ENCODE measurements around the gene TNFRSF6B.

GRCh38 chr20:63714858-63715257, 18.4 kb downstream of the TNFRSF6B start:
- TF ChIP-seq POLR2AphosphoS5 (IDR thresholded peaks at IDR 0.05; ENCODE audit: insufficient read depth, low read depth, low read length) (no peak), CTCF (IDR thresholded peaks at IDR 0.05; ENCODE audit: extremely low read depth in 1 of 2, insufficient read depth in 1 of 2, low read depth in 1 of 2, low read length in 2 of 2) (no peak), POLR2A (IDR thresholded peaks at IDR 0.05; ENCODE audit: low read depth, low read length) (no peak), EZH2 (IDR thresholded peaks at IDR 0.05; ENCODE audit: borderline replicate concordance, low read depth, low read length, severe bottlenecking) (no peak)
